Epidermal melanocyte (primary cell): Measurements from ENCODE around the gene PEAR1.

Experiments
- DNase-seq: peaks from one replicate; pipeline ENCODE4 v3.0.0; 2011; ENCODE audit warnings: low spot score; ENCODE audit not compliant: insufficient read length

The PEAR1 gene

DNA sequence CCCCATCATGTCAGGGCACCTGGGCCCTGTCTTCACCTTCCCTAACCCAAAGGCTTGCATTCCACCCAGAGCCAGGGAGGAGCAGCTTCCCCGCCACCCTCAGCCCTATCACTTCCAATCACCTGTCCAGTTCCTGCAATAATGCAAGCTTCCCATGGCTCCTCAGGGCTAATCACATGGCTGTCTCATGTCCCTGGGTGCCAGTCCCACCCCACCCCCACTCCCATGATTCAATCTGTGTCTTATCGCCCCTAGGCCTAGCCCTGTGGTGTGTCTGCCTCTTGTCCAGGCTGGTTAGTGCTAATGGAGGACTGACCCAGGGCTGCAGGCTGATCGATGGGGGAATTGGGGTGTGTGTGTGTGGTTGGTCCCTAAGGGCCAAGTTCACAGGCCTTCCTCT is 11.0 kb upstream of the PEAR1 start:
- DNase-seq = no peak

DNA sequence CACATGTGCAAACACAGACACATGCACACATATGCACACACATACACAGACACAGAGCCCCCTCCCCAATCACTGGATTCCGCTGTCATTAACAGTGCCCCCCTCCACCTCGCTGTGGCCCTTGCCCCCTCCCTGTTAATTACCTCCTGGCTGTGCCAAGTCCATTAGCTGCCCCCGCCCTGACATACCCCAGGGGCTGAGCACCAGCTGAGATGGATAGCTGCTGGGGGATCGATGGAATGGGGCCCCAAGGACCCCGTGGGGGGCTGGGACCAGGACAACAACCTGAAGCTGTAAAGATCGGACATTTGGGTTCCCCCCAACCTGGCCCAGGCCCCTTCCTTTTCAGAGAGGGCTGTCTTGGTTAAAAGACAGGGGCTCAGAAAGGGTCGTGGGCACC is 9.6 kb upstream of the PEAR1 start:
- no peak for DNase-seq

DNA sequence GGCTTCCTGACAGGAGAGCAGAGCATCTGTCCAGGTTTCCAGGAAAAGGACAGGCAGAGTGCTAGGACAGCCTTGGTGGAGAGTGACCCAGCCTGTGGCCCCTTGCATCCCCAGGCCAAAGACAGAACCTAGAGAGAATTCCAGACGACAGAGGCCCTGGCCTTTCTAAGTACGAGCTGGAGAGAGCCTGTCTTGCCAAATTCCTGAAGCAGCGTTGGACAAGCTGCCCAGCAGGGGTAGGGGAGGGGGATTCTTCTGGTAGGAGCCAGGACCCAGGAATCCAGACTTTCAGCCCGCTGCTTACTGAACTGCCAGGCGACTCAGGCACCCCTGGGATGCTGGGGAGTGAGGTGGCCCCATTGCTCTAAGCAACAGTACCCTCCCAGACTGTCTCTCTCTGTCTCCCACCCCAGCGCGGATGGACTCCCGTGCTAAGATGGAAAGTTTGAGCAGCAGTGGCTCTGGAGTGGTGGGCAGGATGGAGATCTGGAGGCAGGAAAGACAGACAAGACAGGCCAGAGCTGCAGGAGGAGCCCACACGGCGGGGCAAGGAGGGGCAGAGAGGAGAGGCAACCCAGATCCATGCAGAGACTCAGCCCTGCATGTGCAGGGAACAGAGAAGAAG is 8.8 kb upstream of the PEAR1 start:
- DNase-seq = no peak

DNA sequence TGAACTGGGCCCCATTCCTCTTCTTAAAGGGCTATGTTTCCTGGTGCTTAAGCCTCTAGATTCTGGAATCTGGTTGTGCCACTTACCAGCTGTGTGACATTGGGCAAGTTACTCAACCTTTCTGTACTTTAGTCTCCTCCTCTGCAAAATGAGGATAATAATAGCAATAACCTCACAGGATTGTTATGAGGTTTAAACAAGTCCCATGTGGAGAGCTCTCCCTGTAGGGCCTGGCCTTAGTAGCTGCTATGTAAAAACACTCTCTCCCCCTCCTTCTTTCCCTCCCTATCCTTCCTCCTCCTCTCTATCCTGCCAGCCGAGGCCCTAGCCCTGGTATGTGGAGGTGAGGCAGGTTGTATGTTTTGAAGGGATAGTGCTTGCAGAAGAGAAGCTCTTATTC is 8.2 kb upstream of the PEAR1 start:
- no peak for DNase-seq

GRCh38 chr1:156885880-156886355 is 7.6 kb upstream of the PEAR1 start:
- DNase-seq = no peak

DNA sequence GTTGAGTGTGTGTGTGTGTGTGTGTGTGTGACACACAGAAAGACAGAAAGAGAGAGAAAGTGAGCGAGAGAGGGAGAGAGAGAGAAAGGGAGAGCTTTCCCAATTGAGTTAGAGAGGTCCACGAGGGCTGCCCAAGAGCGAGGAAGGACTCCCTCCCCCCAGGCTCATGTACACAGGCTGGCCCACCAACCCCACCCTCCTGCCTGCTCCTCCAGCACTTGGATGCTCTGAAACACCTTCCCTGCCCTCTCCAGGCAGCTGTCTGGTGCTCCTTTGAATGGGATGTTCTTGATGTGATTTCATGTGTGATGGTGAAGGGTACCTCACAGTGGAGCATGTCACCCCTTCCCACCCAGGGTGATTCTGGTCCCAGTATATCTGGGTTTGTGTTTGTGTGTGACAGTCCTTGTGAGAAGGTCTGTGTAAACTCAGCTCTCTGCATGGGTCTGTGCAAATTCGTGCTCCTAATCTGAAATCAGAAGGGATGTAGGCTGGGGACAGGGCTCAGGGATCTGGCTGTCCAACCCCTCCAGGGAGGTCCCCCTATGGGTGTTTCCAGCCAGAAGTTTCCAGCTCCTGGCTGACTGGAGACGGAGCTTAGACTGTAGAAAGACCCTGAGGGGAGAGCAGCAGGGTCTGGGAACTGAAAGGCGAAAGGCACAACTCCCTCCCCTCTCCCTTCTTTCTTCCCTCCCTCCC is 6.8 kb upstream of the PEAR1 start:
- no peak for DNase-seq

- DNase-seq = no peak
Observed at GRCh38 chr1:156887317-156887716, 6.2 kb upstream of the PEAR1 start.

- no peak for DNase-seq
Observed at GRCh38 chr1:156887734-156888133, 5.8 kb upstream of the PEAR1 start.

DNA sequence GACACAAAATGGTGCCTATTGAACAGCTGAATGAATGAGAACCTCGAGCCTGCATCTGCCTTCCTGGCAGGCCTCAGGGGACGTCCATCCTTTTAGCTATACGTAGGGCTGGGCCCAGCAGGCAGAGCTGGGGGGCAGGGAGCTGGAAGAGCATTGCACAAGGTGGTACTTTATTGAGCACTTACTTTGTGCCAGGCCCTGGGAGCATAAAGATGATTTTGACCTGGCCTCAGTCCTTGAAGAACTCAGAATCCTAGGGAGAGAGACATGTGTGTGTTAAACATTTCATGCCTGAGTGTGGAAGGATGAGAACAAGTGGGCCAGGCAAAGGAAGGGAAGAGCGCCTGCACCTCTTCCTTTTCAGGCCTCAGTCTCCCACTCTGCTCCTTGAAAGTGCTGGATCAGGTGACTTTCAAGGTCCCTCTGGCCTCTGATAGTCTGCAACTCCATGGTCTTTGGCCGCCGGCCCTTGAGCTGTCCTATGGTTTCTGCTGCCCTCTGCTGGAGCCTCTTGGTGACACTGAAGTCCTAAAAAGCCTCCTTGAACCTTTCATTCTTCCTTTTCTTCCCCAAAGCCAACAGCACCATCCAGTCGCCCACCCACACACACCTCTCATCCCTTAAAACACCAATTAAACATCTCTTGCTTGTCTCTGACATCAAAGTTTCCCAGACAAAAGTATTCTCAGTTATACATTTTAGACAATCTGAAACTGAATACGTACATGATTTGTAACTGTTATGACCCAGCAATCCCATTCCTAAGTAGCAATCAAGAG is 3.5 kb upstream of the PEAR1 start:
- peak; percentile 77 for DNase-seq

- DNase-seq = peak; percentile 81
Observed at GRCh38 chr1:156892190-156893047, 1.1 kb upstream of the PEAR1 start.

DNA sequence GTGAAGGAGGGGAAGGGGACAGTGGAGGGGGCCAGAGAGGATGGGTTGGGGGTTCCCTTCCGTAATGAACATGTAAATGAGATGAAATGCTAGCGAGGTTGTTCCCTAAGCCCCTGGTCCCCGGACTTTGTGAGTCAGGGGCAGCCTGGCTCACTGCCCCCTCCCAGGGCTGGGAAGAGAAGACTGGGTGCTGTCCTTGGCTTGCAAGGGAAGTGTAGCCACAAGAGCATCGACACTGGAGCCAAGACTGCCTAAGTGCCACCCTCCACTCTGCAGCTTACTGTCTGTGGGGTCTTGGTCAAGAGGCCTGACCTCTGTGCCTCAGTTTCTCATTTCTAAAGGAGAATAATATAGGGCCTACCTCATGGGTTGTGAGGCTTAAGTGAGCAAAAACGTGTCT is 483 bp downstream of the PEAR1 start:
- DNase-seq = no peak

- DNase-seq = no peak
Observed at GRCh38 chr1:156894711-156895454, 1.4 kb downstream of the PEAR1 start.

DNA sequence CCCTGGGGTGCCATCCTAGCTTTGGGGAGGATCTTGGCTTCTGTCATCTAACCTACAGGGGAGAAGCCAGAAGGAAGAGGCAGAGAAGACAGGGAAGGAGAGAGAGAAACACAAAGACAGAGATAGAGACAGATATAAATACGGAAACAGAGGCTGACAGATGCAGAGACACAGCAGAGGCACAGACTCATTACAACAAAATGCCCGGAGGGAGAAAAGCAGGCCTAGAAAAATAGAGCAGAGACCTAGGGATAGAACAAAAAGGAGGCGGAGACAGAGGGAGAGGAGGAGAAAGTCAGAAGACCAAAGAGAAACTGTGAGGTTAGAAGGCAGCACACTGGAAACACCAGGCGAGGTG is 1.9 kb downstream of the PEAR1 start:
- no peak for DNase-seq

DNA sequence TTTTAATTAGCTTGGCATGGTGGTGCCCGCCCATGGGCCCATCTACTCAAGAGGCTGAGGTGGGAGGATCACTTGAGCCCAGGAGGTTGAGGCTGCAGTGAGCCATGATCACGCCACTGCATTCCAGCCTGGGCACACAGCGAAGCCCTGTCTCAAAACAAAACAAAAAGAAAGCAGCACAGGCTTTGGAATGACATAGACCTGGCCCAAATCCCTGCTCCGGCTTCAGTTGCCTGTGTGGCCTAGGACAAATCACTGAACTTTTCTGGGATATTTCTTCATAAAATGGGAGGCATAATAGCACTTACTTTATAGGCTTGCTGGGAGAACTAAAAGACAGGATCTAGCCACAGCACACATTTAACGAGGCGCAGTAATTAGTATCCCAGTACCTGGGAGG is 2.4 kb downstream of the PEAR1 start:
- DNase-seq = no peak

- DNase-seq = peak; percentile 60
Observed at GRCh38 chr1:156896490-156897033, 3.0 kb downstream of the PEAR1 start.

- no peak for DNase-seq
Observed at GRCh38 chr1:156897078-156897825, 3.7 kb downstream of the PEAR1 start.

DNA sequence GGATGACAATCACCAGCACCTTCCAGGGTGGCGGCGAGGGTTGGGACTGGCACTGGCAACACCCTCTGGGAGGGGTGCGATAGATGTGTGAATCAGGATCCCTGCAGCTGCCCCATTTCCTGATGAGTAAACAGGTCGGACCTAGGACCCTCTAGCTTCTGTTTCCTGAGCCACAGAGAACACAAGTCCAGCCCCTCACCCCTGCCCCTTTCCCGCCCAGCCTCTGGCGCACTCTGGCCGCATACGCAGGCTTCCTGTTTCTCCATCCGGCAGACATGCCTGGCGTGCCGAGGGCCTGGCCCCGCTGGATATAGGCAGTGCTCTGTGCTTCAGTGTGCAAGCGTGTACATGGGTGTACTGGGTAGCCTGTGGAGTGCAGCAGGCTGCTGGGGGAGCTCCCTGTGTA is 4.6 kb downstream of the PEAR1 start:
- no peak for DNase-seq

GRCh38 chr1:156898971-156899664 is 5.6 kb downstream of the PEAR1 start:
- DNase-seq = no peak
